VCaP (cell line): ENCODE measurements around the gene HCRTR1.

Source experiments
- H3K27ac ChIP-seq: fragments of 450-650 bp; 2 replicates; pipeline ENCODE4 v1.5.1; 2017
- CTCF ChIP-seq: fragments of 450-650 bp; conservative IDR thresholded peaks from 2 replicates; pipeline ENCODE4 v1.5.1; 2017; ENCODE audit warnings: mild to moderate bottlenecking, moderate library complexity

HCRTR1 gene

GRCh38 chr1:31617218-31617915 is at the start of gene HCRTR1:
Gene HCRTR1 (plus strand): TSS chr1:31617689. CDS start chr1:31619193, 1,504 bp downstream.
- H3K27ac ChIP-seq, result peak within 1 kb of the TSS; percentile 36; the same call in 1 of the 2 replicates
- no peak for TF ChIP-seq CTCF

DNA sequence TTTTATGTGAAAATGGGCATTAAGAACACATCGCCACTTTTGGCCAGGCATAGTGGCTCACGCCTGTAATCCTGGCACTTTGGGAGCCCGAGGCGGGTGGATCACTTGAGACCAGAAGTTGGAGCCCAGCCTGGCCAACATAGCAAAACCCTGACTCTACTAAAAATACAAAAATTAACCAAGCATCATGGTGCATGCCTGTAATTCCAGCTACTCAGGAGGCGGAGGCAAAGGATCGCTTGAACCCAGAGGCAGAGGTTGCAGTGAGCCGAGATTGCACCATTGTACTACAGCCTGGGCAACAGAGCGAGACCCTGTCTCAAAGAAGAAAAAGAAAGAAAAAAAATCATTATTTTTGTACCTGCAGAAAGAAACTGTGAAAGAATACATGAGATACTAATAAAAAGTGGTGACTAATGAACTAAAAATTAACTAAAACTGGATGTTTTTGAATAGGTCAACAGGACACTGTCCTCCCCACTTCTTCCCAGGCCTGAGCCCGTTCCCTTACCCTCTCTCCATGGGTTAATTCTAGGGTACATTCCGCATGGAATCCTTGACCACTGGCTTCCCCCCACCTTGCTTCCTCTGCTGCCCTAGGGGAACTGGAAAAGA is 49.4 kb upstream of the HCRTR1 start:
- H3K27ac ChIP-seq, result no peak overlapping the region
- no peak for TF ChIP-seq CTCF

DNA sequence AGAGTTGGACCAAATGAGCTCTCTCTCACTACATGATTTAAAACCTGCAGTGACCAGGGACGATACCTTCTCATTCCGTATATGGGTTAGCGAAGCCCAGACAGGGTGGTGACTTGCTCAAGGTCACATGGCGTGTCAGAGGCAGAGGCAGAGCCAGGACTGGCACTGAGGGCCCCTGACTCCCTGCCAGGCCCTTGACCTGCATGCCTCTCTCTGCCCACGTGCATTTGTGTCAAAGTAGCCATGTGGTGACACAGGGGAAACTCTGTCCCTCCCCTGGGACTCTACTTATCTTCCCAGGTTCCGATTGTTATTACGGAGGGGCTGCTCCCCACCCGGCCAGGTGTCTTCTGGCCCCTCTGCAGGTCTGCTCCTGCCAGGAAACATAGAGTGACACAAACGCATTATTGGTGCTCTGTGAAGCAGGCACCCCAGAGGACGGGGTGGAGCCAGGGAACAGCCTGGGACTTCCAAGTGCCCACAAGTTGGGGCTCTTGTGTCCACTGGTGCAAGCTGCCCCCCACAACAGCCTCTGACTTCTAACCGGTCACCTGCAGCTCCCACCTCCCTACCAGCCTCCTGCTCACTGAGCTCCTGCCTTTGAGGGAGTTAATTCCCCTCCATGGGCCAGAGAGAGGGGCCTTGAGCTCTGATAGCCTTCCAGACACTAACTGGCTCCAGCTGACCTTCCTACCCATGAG is 48.4 kb upstream of the HCRTR1 start:
- H3K27ac ChIP-seq, result no peak overlapping the region
- TF ChIP-seq CTCF, result no peak

GRCh38 chr1:31569596-31570173 is 47.8 kb upstream of the HCRTR1 start:
- H3K27ac ChIP-seq, result no peak overlapping the region
- TF ChIP-seq CTCF, result no peak

GRCh38 chr1:31570228-31570627 is 47.3 kb upstream of the HCRTR1 start:
- no peak for TF ChIP-seq CTCF
- no peak overlapping the region for H3K27ac ChIP-seq

DNA sequence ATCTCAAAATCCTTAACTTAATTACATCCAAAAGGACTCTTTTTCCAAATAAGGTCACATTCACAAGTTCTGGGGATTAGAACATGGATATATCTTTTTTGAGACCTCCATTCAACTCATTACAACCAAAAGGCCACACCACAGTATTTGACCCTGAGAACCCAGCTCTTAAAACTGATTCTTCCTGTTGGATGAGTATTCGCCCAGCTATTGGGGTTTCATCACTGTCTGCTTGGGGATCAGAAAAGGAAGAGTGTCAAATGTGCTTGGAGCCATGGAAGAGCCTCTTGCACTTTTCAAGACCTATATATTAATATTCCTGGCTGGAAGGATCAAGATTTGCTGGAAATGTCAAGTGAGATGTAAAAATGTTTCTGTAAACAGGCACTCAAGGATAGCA is 46.6 kb upstream of the HCRTR1 start:
- no peak for TF ChIP-seq CTCF
- H3K27ac ChIP-seq, result no peak overlapping the region
